ENCODE results near the gene GBP4.
A peak's percentile ranks its signal among the peaks of the same experiment; 100 is the strongest.
"Not testable (repeated sequence)": the region's sequence is repeated elsewhere in the genome, so short reads cannot be mapped to it uniquely, and the experiment has no call there.

The GBP4 gene, protein sequence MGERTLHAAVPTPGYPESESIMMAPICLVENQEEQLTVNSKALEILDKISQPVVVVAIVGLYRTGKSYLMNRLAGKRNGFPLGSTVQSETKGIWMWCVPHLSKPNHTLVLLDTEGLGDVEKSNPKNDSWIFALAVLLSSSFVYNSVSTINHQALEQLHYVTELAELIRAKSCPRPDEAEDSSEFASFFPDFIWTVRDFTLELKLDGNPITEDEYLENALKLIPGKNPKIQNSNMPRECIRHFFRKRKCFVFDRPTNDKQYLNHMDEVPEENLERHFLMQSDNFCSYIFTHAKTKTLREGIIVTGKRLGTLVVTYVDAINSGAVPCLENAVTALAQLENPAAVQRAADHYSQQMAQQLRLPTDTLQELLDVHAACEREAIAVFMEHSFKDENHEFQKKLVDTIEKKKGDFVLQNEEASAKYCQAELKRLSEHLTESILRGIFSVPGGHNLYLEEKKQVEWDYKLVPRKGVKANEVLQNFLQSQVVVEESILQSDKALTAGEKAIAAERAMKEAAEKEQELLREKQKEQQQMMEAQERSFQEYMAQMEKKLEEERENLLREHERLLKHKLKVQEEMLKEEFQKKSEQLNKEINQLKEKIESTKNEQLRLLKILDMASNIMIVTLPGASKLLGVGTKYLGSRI

DNA sequence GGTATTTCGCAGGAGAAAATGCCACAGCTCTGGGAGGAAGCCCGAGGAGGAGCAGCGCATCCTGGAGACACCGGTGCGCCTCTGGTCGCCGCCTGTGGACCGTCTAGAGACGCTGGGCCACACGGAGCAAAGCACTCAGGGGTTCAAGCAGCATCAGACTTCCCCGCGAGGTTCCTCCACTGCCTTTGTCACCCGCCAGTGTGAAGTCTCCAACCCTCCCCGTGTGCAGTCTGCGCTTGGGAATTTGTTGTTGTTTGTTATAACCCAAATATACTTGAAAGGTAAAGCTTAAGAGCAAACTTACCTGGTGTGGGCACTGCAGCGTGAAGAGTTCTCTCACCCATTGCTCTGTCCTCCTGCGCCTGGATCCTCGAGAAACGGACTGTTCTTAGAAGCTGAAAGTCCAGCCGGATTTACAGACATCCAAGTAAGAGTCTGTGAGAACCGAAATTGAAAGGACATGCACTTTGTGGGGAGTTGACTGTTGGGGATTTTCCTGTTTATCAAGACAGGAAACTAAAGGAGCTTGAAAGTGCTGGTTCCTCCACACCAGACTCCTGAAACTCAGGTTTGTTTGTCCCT lies at the start of gene GBP4:
TSS of gene GBP4 (minus strand) at position 452 of the 582 bp plus-strand sequence. CDS start at position 344, 108 bp downstream.
- DNase-seq (ENCODE audit: low spot score) = peak; percentile 4

DNA sequence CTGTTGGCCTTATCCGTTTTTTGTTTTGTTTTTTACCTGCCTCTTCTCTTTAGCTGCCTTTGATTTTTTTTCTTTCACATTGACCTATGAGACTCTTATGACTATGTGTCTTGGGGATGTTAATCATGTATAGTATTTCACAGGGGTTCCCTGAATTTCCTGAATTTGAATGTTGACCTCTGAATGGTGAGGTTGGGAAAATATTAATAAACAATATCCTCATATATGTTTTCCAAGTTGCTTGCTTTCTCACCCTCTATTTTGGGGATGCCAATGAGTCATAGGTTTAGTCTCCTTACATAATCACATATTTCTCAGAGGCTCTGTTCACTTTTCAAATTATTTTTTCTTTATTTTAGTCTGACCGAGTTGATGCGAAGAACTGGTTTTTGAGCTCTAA lies 44.3 kb upstream of the GBP4 start:
- DNase-seq (ENCODE audit: low spot score) = no peak

DNA sequence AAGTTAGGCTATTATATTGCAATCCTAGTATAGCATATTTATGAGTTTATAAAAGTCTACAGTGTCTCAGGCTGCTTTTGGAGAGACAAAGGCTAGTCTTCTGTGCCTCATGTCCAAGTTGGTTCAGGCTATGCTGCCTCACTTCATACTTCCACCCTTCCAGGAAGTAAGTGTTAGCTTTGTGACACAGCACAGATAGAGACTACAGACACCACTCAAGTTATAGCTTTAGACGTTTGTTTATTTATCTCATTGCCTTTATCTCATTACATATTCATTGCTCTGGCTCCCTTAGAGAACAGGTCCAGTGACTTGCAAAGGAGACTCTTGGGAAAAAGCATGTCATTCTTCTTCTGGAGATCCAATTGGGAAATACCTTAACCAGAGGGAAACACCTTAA lies 22.6 kb upstream of the GBP4 start:
- DNase-seq (ENCODE audit: low spot score) = no peak

DNA sequence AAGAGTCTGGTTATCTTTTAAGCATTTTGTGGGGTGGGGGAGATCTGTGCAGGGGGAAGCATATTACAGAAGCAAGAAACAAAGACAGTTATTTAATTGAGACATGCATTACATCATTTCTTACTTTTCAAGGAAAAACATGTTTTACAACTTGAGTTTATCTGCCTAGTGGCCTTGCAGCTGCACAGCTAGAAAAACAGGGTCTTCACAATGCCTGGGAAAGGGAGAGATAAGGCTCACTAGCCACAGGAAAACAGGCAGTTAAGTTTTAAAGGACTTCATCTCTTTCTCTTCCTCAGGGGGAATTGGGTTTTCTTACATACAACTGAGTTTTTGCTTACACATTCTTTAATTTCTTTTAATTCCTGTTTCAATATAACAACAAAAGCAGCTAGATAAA lies 21.1 kb upstream of the GBP4 start:
- DNase-seq (ENCODE audit: low spot score) = not testable (repeated sequence)

DNA sequence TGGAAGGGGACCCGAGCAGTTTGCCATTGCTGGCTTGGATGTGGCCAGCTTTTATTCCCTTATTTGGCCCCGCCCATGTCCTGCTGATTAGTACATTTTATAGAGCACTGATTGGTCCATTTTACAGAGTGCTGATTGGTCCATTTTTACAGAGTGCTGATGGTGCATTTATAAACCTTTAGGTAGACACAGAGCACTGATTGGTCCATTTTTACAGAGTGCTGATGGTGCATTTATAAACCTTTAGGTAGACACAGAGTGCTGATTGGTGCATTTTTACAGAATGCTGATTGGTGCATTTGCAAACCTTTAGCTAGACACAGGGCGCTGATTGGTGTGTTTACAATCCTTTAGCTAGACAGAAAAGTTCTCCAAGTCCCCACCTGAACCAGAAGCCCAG lies 20.2 kb upstream of the GBP4 start:
- not testable (repeated sequence) for DNase-seq (ENCODE audit: low spot score)

DNA sequence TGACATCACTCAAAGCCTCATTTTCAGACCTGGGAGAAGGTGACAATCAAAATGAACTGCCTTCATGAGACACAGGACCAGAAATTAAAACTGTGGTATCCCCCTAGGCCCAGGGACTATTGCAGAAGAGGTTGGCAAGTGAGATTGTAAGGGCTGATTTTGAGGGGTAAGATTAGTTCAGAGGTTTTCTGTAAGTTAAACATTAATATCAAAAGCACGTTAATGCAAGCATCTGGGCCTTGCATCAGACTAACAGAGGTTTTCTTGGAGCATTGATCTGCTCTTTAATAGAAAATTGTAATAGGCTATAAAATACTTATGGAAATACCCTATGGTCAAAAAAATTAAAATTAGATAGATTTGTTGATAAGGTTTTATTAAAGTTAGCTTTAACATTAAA lies 14.6 kb upstream of the GBP4 start:
- no peak for DNase-seq (ENCODE audit: low spot score)

DNA sequence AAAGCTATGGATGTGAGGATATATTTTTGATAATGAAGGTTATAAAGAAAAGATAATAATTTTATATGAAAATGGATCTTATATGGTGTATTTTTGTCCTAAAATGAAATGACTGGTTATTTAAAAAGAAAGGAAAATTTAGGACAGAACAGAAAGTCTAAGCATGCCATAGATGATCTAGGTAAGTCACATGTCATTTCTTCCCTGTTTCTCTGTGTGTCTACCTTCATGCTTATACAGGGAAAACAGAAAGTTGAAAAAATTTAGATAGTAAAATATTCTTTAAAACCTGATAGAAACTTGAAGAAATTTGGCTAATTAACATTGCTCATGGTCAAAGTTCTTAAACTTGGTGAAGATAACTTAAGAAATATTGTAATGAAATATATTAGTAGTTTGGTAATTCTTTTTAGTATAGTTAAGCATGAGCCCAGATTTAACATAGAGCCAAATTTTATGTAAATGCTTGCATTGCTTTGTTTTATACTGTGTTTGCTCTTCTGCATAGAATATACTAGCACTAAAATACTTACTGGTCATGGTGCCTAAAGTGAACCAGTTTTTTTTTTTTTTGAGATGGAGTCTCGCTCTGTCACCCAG lies 12.4 kb upstream of the GBP4 start:
- DNase-seq (ENCODE audit: low spot score) = no peak

DNA sequence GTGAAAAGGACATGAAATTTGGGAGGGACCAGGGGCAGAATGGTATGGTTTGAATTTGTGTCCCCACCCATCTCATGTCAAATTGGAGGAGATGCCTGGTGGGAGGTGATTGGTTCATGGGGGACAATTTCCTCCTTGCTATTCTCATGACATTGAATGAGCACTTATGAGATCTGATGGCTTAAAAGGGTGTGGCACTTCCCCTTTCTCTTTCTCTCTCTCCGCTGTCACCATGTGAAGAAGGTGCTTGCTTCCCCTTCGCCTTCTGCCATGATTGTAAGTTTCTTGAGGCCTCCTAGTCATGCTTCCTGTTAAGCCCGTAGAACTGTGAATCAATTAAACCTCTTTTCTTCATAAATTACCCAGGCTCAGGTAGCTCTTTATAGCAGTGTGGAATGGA lies 7.6 kb upstream of the GBP4 start:
- DNase-seq (ENCODE audit: low spot score) = no peak

DNA sequence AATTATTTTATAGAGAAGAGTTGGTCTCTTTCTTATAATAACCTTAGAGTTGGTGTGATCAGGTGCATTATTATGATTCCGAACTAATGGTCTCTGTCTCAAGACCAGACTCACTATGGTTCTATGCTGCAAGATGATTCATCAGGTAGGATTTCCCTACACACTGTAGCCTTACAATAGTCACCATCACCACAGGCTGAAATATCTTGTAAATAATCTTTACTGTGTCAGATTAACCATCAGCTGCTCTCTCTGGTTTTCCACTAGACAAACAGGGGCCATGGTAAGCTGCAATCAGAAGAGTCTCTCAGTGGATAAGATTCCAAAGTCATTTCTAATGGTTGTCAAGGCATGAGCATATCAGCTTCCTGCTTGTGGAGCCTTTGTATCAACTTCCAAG lies 4.4 kb upstream of the GBP4 start:
- DNase-seq (ENCODE audit: low spot score) = no peak

DNA sequence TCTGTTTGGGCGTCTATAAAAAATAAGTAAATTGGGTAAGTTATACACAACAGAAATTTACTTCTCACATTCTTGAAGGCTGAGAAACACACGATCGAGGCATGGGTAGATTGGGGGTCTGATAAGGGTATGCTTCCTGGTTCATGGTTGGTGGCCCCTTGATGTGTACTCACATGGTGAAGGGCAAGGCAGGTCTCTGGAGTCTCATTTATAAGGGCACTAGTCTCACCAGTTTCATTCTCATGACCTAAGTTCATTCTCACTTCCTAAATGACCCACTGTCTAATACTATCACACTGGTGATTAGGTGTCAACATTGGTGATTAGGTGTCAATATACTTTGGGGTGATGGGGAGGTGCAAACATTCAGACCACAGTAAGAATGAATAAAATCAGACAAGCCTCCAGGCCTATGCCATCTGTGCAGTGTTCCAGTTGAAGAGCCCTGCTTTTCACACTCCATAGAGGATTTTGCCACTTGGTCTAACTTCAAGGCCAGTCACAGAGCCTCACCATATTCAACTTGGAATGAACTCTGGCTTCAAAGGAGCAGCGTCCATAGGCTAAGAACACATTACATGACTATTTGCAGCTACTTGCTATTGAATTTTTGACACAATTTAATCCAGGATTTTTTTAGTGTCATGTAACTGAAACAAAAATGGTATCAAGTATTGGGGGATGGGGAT lies 2.5 kb upstream of the GBP4 start:
- DNase-seq (ENCODE audit: low spot score) = no peak

DNA sequence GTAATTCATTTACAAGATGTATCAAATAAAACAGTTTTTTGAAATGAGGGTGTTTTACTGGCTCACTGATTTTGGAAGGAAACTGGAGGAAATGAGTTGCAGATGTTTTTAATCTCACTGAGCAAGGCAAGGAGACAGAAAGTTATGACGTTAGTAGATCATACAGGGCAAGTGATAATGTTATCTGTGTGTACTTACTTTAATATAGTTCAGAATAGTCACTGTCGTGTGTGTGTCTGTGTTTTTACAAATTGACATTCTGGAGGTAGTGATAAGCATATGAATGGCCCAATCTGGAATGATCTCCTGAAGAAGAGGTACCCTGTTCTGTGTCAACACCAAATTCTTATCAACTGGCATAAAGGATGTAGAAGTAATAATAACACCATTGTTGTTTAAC lies 1.9 kb upstream of the GBP4 start:
- DNase-seq (ENCODE audit: low spot score) = no peak

DNA sequence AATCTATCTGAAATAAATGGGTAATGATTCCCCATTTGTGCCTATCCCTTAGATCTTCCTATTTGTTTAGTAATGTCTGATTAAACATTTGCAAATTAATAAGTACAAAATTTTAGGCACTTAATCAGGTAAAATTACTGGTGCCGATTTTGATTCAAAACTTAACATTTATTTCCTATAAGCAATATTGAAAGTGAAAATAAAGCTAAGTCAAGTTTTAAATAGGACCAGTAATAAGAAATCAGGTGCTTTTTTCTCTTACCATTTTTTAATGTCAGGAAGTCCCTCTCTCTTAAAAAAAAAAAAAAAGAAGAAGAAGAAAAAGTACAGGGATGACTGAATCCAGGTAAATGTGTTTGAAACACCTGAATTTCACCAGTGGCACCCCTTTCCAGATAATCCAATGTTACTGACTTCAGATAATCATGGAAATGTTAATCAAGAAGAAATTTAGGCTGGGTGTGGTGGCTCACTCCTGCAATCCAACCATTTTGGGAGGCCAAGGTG lies 836 bp upstream of the GBP4 start:
- no peak for DNase-seq (ENCODE audit: low spot score)

DNA sequence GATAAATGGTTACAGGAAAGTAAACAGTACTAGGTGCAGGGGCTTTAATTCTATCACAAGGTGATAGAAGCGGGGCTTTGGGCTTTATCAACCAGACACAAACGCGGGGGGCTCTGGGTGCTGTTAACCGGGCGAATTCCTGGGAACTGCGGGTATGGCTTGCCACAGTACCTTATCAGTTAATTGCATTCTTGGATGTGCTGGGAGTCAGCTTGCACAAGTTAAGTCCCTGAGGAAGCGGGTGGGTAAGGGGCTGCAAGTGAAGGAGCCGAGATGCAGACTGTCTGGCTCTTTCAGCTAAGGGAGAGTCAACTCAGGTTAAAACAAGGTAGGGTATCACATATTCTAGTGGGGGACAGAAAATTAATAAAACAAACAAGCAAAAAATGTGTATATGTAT lies 661 bp downstream of the GBP4 start:
- no peak for DNase-seq (ENCODE audit: low spot score)

DNA sequence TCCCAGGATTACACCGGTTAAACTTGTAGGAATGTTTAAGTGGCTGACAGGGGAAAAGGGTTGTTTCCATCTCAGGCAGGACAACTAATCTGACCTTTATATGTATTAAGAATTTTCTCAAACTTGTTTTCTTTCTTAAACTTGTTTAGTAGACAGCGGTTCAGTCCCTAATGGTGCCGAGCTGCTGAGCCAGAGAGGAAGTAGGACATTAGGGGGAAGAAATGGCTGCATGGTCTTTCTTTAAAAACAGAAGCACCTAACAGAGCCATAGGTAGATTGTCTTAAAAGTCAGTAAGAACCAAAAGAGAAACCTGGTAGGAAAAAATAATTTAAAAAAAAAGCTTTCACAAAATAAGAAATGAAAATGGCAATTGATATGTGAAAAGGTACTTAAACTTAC lies 3.3 kb downstream of the GBP4 start:
- no peak for DNase-seq (ENCODE audit: low spot score)

DNA sequence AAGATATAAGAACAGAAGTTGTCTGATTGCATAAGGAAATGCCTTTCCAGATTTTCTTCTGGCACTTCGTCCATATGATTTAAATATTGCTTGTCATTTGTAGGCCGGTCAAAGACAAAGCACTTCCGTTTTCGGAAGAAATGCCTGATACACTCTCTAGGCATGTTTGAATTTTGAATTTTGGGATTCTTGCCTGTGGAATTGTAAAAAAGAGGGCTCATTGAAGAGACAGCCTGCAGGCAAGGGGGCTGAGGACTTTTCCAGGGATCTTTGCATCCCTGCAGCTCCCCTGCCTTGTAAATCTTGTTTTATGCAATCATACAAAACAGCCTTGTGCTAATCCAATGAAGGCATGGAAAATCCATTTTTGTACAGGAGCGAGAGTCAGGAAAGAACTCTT lies 7.4 kb downstream of the GBP4 start:
- no peak for DNase-seq (ENCODE audit: low spot score)

DNA sequence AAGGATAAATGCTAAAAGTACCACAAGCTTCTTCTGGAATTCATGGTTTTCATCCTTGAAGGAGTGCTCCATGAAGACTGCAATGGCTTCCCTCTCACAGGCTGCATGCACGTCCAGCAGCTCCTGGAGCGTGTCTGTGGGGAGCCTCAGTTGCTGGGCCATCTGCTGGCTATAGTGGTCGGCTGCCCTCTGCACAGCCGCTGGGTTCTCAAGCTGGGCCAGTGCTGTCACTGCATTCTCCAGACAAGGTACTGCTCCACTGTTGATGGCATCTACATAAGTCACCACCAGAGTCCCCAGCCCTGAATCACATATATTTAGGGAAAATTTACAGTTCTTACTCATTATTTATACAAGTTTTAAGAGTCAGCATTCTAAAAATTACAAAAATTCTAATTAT lies 8.7 kb downstream of the GBP4 start:
- no peak for DNase-seq (ENCODE audit: low spot score)

DNA sequence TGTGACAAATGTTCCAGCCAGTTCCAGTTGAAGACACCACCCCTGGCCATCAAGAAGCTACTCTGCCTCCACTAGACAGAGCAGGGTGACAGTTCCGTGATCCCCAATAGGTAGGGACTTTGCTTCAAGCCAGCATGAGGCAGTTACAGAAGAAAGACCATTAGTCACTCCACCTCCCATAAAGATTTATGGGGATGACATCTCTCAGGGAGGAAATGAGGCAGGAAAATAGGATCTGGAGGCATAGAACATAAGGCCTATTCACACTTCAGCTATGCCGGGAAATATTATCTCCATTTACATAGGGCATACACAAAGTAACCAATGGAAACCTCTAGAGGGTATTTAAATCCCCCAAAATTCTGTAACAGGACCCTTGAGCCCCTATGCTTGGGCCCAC lies 19.4 kb downstream of the GBP4 start:
- DNase-seq (ENCODE audit: low spot score) = no peak

DNA sequence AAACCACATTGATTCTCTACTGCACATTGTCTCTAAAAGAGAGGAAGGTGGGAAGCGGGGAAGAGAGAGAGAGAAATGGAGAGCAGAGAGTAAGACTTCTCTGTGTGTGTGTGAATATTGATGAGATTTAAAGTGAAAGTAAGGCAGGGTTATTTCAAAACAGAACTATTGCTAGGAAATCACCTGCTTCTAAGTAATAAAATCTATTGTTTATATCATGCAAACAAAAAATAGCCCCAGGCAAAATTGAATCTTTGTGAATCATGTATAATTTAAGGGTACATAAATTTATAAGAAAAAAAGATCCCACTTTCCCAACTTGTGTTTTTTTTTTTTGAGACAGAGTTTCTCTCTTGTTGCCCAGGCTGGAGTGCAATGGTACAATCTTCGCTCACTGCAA lies 21.8 kb downstream of the GBP4 start:
- DNase-seq (ENCODE audit: low spot score) = no peak

DNA sequence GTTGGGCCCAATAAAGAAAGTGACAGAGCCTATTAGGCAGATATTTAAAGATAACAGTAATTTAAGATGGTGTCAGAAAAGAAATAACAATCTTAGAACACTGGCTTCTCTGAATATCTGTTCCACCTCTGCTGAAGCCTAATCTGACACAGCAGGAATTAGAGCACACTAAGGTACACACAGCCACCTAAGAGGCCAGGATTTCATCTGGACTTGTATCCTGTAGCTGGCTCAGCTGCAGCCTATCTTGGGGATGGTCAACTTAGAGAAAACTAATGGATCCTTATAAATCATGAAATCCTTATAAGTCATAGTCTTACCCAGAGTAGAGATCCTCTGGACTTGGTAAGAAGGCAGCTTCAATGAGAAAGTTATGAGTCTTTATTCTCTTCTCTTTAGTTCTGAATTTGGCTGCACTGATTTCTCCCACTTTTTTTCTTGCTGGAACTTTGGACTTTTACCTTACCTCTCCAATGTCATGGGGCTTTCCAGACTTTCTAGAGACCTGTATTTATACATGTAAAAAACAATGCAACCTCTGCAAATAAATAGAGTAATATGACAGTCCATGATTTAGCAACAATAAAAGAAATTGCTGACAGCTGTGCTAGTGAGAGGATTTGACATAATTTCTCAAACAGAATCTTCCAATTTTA lies 23.0 kb downstream of the GBP4 start, which contains the start of gene GBP7:
TSS of gene GBP7 (minus strand) at position 403 of the 656 bp plus-strand sequence. CDS start 4,068 bp downstream, outside the sequence.
- DNase-seq (ENCODE audit: low spot score) = no peak

DNA sequence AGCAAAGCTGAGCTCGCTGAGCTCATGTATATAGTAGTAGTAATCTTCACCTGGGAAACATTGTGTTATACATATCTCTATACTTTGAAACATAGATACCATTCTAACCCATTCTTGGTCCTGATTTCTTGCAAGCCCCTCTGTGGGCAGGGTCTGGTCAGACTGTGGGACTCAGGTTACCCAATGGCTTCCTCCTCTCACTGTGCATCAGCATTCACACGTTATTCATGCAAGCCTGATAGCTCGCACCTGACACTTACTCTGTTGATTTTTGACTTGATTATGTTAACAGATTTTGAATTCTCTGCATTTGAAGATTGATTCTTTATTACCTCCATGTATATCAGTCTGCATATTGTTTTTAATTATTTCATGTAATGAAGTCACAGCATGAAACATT lies 24.3 kb downstream of the GBP4 start:
- no peak for DNase-seq (ENCODE audit: low spot score)

DNA sequence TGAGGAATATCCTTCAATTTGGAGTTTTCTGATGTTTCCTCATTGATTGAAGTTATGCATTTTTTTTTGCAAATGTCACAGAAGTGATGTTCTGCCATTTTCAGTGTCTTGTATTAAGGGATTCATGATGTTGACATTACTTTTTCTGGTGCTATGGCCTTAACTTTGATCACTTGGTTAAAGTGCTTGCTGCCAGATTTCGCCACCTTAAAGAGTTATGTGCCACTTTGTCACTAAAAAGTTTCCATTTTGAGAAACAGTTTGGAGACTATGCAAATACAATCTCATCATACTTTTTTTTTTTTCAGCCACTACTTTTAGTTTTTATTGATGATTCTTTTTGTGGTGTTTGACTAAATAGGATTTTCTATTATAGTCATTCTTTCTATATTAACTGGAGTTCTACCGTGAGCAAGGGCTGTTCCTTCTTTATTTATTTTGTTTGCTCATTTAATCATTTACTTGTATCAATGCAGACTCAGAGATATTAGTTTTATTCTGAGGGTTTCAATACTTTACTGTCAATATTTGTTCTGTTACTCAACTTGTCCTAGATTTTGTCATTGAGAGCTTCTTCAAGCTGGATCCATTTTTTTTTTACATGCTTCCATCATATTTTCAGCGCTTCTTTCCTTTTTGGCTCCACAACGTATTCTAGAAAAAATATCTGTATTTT lies 26.1 kb downstream of the GBP4 start:
- no peak for DNase-seq (ENCODE audit: low spot score)

Measured in putamen (tissue), 1 donor.